Stimulated activated CD4-positive, alpha-beta T cell treated with anti-CD3 and anti-CD28 coated beads, Interleukin-12 subunit alpha, Interleukin-12 subunit beta, amount 100 ng/mL, for 48 hours (primary cell): ENCODE data around the gene NFAT5.

Experiments
- DNase-seq, 3 donors: peaks; one replicate each; pipeline ENCODE4 v3.0.0-alpha.2; 2020; ENCODE audit warnings: low read depth in 2 of 3, low spot score in 1 of 3

NFAT5 gene

DNA sequence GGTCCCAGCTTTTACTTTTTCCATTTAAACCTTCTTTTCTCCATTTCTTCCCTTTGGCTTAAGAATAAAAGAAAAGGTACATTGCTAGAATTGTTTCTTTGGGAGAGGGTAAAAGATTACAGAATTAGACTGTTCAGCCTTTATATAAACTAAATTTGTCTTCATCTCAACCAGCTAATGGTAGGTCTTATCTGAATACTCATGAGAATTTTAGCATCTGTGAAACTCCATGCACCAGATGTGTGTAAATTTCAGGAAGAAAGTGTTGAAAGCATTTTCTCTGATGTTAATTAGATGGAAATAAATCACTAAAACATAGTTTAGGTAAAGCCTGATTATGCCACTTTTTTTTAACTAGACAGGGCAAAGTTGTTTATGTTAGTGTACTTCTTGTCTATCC, 135.7 kb downstream of the NFAT5 start:
- no peak for DNase-seq

DNA sequence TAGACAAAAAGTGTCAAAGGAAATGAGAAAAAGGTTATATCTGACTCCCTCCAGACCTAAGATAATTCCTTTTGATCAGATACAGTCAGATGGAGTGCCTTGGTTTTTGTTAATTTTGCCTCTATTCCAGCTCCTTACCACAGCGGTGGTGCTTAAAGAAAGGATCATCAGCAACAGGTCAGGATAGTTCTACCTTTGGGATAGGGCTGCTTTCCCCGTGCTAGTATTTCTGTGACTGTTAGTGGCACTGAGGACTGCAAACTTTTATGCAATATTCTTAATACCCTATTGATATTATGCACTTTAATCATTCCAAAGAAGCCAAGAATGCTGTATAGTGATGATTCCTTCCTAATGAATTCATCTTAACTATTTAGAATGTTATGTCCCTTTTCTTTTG, 136.1 kb downstream of the NFAT5 start:
- no peak for DNase-seq

DNA sequence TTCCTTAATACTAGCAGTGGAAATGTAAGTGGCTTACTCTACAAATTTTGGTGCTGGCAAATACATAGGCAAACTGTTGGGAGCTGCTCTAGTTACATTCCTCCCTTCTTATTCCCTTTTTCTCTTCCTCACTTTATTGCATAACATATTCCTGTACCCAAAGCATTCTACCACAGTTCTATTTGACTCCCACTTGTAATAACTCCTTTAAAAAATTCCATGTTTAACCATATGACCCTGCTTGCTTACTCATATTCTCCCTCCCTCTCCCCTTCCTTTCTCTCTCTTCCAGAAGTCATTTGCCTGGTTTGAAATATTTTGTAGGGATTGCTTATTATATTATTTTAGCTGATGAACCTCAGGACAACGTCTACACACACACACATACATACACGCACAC, 137.9 kb downstream of the NFAT5 start:
- DNase-seq: no peak

DNA sequence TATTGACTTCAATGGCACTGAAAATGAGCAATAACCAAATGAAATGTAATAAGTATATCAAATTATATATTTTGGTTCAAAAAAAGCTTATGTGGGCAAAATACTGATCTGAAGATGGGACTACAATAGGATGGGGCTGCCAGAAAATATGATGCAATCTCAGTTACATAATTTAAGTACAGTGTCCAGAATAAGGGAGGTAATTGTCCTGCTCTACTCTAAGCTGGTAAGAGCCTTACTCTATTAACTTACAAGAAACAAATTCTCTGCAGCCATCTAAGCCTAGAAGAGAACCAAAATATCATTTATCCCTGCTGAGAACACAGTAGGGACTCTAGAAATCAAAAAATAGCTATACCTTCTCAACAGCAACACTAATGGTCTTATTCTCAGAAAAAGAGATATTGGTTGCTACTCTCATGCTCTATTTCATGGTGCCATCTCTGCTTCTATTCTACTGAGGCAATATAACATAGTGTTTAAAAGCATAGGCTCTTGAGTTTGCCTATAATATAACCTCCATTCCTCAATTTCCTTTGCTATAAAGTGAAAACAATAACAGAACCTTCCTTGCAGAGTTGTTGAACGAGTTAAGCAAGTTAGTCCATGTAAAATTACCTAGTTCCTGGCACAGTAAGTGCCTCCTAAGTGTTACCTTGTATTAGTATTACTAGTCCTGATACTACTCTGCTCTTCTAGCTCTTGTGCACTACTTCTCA, 140.6 kb downstream of the NFAT5 start:
- no peak for DNase-seq

DNA sequence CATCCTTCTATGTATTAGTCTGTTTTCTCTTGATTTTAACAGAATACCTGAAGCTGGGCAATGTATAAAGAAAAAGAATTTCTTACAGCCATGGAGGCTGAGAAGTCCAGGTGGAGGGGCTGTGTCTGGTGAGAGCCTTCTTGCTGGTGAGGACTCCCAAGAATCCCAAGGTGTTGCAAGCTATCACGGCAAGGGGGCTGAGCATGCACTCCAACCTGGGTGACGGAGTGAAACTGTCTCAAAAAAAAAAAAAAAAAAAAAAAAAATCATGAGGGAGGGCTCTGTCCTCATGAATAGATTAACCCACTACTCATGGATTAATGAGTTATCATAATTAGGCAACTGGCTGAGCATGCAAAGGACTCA, 141.2 kb downstream of the NFAT5 start:
- DNase-seq: no peak

DNA sequence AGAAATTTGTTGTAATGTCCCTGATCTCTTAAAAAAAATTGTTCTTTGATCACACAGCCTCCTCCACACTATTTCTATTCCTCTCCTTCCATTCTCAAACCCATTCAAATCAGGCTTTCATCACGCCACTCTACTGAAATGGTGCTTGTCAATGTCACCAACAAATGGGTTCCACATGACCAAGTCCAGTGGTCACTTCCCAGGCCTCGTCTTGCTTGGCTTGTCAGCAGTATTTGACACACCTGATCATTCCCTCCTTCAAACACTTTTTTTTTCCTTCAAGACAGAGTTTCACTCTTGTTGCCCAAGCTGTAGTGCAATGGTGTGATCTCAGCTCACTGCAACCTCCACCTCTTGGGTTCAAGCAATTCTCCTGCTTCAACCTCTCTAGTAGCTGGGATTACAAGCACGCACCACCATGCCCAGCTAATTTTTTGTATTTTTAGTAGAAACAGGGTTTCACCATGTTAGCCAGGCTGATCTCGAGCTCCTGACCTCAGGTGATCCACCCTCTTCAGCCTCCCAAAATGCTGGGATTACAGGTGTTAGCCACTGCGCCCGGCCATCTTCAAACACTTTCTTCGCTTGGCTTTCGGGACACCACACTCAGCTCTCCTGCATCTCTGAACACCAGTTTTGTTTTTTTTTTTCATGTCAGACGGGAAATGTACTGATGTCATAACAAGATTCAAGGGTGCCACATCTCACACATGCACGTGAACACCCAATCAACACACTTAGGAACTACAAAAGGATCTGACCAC, 142.3 kb downstream of the NFAT5 start:
- no peak for DNase-seq

DNA sequence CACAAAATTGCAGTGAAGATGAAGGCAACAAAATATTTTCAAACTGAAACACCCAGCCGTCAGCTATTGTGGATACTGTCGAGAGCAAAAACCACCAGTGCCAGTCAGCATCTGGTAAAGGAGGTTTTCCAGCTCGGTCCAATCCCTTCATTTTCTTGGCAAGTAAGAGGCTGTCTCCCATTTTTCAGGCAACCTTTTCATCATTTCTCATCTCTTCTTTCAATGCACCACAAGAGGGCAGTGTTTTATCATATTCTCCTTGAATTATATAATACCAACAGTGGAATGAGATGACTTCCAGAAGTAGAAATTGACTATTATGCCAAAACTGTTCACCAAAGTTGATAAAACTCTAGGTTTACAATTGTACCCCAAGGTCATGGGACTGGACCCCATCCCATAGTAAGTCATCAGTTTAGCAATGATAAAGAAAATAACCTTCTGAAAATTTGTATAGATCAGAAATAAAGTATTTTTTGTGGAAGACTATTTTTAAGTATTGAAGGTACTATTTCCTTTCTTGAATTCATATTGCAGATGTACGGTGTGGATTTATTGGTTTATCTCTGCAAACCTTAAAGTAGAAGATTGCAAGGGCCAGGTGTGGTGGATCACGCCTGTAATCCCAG, 143.8 kb downstream of the NFAT5 start:
- DNase-seq: peak in 1 of 3 donors; percentile 46

DNA sequence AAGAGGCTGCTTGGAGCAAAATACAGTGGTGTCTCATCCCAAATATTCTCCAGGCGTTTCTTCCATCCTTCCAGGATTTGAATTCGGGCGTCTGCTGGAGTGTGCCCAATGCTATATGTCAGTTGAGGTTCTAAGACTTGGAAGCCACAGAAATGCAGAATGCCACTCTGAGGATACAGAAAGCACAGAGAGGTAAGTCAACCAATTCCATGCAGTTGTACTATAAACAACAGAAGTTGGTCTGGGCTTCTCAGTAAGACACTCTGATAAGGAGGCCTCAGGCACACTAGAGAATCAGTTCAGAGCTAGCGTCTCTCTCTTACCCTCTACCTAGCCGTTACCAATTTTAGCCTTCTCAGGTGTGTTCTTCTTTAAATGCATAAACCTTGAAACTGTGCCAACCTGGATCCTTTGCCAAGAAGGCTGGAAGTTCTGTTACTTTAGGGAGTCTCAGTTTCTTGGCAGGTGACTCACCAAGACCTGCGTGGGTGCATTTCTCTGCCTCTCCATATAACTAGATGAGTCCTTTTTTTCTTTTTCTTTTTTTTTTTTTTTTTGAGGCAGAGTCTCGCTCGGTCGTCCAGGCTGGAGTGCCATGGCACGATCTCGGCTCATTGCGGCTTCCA, 145.5 kb downstream of the NFAT5 start:
- no peak for DNase-seq

DNA sequence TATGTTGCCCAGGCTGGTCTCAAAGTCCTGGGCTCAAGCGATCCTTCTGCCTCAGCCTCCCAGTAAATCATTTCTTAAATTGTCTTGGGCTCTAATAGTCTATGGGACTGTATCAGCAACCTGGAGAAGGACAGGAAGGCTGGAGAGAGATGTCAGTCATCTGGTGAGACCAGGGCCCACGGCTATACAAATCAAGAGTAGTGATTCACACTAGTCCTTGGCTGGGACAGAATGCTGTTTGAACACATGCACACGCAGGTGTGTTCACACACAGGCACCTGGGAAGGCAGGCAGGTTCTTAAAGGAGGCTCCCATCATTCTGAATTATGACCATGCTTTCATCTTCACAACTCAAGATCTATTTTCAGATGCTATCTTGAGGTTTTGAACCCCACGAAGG, 146.5 kb downstream of the NFAT5 start:
- no peak for DNase-seq

DNA sequence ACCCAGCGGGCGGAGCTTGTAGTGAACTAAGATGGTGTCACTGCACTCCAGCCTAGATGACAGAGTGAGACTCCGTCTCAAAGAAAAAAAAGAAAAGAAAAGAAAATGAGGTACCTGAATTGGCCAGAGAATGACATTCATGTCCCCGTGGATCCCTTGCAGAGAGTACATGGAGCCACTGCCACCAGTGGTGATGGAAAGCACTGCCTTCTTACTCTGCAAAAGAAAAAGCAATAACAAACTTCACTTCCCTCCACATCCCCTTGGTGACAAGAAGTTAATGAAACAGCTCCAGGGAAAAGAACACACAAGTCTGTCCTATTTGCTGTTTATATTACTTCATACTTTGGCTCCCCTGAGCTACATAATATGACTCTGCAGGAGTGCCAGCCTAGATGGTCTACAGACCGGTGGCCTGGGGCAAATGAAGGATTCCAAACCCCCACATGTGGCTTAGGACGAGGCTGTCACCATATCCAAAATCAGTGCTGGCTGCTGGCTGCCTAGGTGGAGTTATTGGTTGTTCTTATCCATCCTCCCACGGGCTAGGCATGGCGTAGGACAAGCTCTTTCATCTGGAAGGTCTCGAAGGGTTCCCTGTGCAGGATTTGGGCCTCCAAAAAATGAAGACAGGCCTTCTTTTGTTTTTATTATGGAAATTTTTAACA, 147.3 kb downstream of the NFAT5 start:
- no peak for DNase-seq

DNA sequence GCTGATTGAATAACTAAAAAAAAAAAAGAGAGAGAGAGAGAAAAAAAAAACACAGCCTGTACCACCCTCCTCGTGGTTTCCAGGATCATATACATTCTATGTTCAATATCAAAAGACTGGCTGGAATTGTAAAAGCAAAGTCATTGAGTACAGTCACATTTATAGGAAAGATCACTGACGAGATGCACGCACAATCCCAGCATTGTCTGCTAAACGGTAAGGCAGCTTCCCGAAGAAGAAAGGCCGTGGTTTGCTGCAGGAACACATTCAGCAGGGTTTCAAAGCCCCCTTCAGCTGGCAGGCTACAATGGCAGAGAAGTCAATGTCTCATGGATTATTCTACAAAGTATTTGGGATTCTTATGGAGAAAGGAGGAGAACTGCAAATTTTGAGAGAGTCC, 151.3 kb downstream of the NFAT5 start:
- DNase-seq: no peak

DNA sequence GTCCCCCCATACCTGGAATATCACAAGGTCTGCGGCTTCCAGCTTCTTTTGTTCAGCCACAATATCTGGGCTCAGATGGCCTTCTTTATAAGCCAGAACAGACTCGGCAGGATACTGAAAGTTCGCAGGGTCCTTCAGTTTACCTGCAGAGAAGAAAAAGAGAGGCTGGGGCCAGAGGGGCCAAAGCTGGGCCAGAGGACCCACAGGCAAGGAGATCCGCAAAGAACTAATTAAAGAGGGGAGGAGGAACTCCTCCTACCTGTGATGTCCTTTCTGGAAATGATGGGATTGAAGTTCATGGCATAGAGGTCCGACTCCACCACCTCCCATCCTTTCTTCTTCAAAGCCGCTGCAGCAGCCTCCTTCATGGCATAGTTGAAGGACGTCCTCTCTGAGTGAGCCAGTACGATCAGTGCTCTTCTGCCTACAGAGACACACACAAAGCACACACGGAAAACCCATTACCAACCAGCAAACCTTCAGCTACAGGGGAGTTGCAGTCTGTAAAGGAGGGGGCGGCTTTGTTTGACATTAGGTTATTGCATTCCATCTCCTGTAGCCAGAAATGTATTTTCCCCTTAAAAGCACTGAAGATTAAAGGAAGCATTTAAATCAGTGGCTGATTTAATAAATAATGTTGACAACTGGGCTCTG, 152.5 kb downstream of the NFAT5 start:
- DNase-seq: no peak

DNA sequence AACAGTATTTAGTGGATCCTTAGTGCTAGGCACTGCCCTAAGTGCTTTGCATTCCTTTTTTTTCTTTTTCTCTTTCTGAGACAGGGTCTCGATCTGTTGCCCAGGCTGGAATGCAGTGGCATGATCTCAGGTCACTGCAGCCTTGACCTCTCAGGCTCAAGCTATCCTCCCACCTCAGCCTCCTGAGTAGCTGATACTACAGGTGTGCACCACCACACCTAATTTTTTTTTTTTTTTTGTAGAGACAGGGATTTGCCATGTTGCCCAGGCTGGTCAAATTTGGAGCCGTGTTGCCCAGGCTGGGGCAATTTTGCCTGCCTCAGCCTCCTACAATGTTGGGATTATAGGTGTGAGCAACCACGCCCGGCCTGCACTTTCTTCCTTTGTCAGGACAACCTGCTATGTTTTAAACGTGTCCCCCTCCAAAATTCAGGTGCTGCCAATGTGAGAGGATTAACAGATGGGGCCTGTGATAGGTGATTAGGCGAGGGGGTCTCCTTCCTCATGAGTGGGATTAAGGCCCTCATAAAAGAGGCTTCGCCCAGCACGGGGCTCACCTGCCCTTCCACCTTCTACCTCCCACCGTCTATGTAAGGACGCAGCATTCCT, 155.2 kb downstream of the NFAT5 start:
- no peak for DNase-seq

DNA sequence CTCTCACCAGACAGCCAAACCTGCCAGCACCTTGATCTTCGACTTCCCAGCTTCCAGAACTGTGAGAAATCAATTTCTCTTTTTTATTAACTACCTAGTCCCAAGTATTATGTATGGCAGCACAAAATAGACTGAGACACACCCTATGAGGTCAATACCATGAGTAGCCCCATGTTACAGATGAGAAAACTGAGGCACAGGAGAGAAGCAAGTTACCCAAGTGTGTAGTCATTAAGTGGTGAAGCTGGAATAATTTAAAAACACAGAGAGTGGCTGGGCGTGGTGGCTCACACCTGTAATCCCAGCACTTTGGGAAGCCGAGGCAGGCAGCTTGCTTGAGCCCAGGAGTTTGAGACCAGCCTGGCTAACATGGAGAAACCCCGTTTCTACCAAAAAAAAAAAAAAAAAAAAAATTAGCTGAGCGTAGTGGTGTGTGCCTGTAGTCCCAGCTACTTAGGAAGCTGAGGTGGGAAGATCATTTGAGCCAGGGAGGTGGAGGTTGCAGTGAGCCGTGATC, 155.7 kb downstream of the NFAT5 start:
- DNase-seq: no peak

DNA sequence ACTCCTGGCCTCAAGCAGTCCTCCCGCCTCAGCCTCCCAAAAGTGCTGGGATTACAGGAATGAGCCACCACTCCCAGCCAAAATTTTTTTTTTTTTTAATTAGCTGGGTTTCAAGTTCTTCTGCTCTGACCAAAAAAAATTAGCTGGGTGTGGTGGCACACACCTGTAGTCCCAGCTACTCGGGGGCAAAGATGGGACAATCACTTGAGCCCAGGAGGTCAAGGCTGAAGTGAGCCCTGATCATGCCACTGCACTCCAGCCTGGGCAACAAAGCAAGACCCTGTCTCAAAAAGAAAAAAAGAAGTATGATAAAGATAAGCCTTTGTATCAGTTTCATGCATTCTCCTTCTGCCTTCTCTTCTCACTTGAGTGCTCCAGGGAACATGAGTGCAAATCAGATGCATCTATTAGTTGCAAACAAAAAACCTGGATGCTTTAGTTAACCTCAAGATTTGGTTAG, 158.7 kb downstream of the NFAT5 start:
- no peak for DNase-seq

DNA sequence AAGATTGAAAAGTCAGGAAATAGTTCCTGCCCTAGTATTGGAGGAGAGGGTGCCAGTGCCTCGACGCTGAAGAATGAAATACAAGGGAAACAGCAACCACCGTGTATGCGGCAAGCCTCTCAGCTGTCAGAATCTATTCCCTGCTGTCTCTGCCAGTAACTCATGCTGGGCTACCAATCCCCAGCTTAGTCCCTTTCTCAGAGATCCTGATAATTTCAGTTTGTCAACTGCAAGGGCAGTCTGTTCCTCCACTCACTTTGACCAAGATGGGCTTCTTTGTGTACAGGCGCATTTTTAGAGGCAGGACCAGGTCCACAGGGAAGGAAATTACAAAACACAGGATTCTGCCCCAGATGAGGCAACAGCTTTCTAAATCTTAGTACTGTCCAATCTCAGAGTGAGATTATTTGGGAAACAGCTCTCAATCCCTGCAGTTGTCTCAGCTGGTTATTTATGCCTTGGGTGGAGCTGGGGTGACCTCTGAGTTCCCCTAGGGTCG, 159.3 kb downstream of the NFAT5 start:
- DNase-seq: no peak

DNA sequence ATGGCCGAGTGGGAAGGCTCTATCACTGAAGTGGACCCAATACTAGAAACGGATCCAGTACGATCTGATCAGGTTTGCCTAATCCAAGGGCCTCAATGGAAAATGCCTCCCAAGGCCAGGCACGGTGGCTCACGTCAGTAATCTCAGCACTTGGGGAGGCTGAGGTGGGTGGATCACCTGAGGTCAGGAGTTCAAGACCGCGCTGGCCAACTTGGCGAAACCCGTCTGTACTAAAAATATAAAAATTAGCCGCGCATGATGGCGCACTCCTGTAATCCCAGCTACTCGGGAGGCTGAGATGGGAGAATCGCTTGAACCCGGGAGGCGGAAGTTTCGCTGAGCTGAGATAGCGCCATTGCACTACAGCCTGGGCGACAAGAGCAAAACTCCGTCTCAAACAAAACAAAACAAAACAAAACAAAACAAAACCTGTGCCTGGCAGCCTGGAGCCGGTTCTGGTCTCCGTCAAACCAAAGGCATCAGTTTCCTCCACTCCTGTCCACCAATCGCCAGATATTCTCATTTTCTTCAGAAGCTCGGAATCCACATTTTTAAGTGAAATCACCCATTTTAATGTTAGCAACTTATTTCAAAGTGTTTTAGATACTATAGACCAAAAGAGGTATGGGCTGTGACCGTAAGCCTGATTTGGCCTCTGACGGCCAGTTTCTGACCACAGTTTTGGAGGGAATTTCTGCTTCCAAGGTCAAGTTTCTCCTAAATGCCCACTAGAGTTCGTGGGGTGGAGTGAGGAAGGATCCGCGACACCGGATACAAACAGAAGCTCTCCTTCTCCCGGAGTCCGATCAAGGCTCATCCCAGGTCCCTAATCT, 159.9 kb downstream of the NFAT5 start:
- DNase-seq: no peak

DNA sequence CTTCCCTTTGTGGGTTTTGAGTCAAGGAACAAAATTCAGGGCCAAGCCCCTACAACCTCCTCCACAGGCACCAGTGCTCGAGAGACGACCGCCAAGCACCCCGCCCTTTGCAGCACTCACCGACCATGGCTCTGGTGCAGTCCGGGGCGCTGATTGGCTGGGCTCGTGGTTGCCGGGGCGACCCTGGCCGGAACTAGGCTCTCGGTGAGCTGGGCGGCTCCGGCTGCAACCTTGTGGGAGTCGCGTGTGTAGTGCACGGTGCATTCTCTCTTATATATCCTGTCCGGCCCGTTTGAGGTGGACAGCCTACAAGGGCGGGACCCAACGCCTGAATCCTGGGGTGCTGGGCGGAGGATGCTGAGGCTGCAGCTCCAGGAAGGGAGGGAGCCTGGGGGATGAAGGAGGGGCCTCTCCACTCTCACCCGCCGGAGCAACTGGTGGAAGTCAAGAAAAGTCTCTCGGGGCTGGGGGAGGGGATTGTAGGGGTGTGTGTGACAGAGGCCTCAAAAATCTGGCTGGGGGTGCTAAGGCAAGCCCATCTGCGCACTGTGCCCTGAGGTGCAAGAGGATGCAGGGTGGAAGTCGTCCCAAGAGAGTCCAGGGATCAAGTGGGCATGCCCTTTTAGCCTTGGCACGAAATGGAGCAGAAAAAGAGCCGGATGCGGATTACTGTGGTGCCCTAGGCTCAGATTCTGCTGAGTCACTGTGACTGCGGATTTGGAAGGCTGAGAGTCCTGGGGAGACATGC, 160.7 kb downstream of the NFAT5 start, which contains the start of gene NQO1:
Gene NQO1 (minus strand): TSS at position 248 of the 748 bp plus-strand sequence. CDS start 121 bp downstream, at position 127.
- DNase-seq: peak; percentile 85 to 89 (median 86)
